HFFc6 (cell line): Measurements from ENCODE around the gene GPR151. TPM values are rescaled to one million over a fixed set of nuclear protein-coding genes. Genes with fewer than 3 reads are reported as not detected.

Experiments
- DNase-seq: peaks from one replicate; pipeline ENCODE4 v3.0.0-alpha.2; 2018
- H3K27ac Mint-ChIP-seq: 2 replicates; pipeline ENCODE4 v1.8.0; 2020; ENCODE audit warnings: mild to moderate bottlenecking, mixed read lengths
- H3K27me3 Mint-ChIP-seq: 2 replicates; pipeline ENCODE4 v1.8.0; 2021; ENCODE audit warnings: mild to moderate bottlenecking, moderate library complexity, mixed read lengths; ENCODE audit not compliant: insufficient read depth
- H3K36me3 Mint-ChIP-seq: 2 replicates; pipeline ENCODE4 v1.8.0; 2021; ENCODE audit warnings: low read depth, mixed read lengths
- H3K4me1 Mint-ChIP-seq: 2 replicates; pipeline ENCODE4 v1.8.0; 2020; ENCODE audit warnings: low read depth, mixed read lengths
- H3K4me3 Mint-ChIP-seq: 2 replicates; pipeline ENCODE4 v1.8.0; 2020; ENCODE audit warnings: mild to moderate bottlenecking, moderate library complexity, mixed read lengths
- H3K9me3 Mint-ChIP-seq: 2 replicates; pipeline ENCODE4 v1.8.0; 2020; ENCODE audit warnings: mild to moderate bottlenecking, mixed read lengths
- total RNA-seq, 6 experiments: library from RNA; stranded (reverse); fragmentation: NEBNext Ultra II Directional; extraction: Animal tissue kit (Norgen Biotek cat#: 25700); gene quantifications; 2 replicates in 1 of 6; 3 replicates in 5 of 6; pipeline ENCODE4 v1.2.3, GENCODE V29; 2021
- TF ChIP-seq, protein P1 (sequence below): fragments of 200-600 bp; sonication (generic); IDR thresholded peaks from 2 replicates; pipeline ENCODE4 v1.5.0; 2021; ENCODE audit warnings: antibody characterized with exemption, mild to moderate bottlenecking

The GPR151 gene
- total RNA-seq, 6 experiments from 2014 or later = not detected

DNA sequence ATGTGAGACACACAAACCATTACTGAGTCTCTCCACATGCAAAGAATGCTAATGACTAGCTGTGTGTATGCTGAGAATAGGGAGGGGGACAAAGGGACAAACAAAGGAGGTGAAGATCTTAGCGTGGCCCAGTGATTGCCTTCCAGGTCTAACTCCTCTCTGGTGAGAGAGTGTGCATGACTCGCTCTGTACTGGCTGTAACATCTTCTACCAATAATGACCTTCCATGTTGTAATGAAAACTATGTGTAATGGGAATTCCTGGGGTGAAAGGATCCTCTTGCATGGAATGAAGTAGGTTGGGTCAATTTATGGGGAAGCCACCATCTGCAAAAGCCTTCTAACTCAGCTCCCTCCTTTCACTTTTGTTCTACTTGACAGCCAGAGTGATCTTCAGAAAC, 24.4 kb upstream of the GPR151 start:
- Mint-ChIP-seq H3K27me3 (peaks cover 11% of the 10 kb centered on the region), H3K9me3 (no peaks in the 10 kb centered on the region), H3K4me1 (no peaks in the 10 kb centered on the region), H3K36me3 (no peaks in the 10 kb centered on the region), H3K27ac (no peak overlapping the region), H3K4me3 (no peak overlapping the region)
- DNase-seq = peak; percentile 30
- TF ChIP-seq, protein P1, sequence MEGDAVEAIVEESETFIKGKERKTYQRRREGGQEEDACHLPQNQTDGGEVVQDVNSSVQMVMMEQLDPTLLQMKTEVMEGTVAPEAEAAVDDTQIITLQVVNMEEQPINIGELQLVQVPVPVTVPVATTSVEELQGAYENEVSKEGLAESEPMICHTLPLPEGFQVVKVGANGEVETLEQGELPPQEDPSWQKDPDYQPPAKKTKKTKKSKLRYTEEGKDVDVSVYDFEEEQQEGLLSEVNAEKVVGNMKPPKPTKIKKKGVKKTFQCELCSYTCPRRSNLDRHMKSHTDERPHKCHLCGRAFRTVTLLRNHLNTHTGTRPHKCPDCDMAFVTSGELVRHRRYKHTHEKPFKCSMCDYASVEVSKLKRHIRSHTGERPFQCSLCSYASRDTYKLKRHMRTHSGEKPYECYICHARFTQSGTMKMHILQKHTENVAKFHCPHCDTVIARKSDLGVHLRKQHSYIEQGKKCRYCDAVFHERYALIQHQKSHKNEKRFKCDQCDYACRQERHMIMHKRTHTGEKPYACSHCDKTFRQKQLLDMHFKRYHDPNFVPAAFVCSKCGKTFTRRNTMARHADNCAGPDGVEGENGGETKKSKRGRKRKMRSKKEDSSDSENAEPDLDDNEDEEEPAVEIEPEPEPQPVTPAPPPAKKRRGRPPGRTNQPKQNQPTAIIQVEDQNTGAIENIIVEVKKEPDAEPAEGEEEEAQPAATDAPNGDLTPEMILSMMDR = no peak

DNA sequence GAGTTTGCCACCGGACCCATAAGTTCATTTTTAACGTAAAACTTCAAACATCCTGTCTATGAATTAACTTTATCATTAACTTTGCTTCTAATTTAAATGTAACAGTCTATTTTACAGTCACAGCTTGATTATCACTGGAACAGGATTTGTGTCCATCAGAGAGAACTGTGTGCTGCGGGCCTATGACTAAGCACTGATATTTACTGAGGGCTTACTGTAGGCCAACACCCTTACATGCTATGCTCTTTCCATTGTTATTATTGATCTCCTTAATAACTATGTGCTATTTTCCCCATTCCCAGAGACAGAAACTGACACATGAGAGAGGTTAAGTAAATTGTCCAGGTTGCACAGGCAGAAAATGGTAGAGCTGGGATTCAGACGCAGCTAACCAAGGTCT, 24.0 kb upstream of the GPR151 start:
- no peak overlapping the region for H3K27ac Mint-ChIP-seq
- TF ChIP-seq, protein P1 = no peak
- no peak overlapping the region for H3K4me3 Mint-ChIP-seq
- H3K27me3 Mint-ChIP-seq = peaks cover 11% of the 10 kb centered on the region
- H3K4me1 Mint-ChIP-seq = no peaks in the 10 kb centered on the region
- no peaks in the 10 kb centered on the region for H3K36me3 Mint-ChIP-seq
- no peaks in the 10 kb centered on the region for H3K9me3 Mint-ChIP-seq
- no peak for DNase-seq

DNA sequence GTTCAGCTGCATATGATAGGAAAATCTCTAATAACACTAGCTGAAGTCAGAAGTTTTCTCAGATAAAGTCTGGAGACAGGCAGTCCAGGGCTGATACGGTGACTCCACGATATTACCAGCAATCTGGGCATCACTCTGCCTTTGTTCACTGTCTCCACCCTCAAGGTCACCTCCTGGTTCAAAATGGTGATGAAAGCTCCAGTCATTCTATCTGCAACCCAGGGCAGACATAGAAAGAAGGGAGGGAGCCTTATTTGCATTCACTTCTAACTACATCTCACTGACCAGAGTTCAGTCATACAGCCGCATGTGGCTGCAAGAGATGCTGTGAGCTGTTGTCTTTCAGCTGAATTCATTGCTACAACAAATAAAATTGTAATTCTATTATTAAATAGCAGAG, 22.4 kb upstream of the GPR151 start:
- DNase-seq = no peak
- Mint-ChIP-seq H3K4me1 (no peaks in the 10 kb centered on the region; the same call in 1 of the 2 replicates), H3K27me3 (peaks cover 11% of the 10 kb centered on the region), H3K36me3 (no peaks in the 10 kb centered on the region), H3K9me3 (no peaks in the 10 kb centered on the region), H3K27ac (no peak overlapping the region), H3K4me3 (no peak overlapping the region)
- TF ChIP-seq, protein P1 = no peak

DNA sequence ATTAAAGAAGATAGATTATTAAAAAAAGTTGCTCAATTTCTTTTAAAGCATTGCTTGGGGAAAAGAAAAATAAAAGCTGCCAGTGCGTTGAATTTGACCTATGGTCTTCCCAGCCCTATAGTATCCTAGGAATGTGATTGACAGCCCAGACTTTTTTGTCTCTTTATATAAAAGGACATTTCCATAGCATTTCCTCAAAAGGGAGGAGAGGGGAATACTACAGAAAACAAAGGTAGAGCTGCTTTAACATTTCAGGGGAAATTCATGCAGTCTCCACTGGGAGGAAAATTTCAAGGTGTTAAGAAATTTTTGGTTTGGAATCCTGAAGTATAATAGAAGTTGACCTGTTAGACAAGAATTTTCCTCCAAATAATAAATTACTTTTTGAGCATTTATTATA, 17.9 kb upstream of the GPR151 start:
- H3K4me3 Mint-ChIP-seq = no peak overlapping the region
- H3K27ac Mint-ChIP-seq = no peak overlapping the region
- H3K9me3 Mint-ChIP-seq = no peaks in the 10 kb centered on the region
- TF ChIP-seq, protein P1 = no peak
- peaks cover 7% of the 10 kb centered on the region for H3K27me3 Mint-ChIP-seq
- H3K4me1 Mint-ChIP-seq = no peaks in the 10 kb centered on the region; the same call in 1 of the 2 replicates
- no peaks in the 10 kb centered on the region for H3K36me3 Mint-ChIP-seq
- DNase-seq = no peak

DNA sequence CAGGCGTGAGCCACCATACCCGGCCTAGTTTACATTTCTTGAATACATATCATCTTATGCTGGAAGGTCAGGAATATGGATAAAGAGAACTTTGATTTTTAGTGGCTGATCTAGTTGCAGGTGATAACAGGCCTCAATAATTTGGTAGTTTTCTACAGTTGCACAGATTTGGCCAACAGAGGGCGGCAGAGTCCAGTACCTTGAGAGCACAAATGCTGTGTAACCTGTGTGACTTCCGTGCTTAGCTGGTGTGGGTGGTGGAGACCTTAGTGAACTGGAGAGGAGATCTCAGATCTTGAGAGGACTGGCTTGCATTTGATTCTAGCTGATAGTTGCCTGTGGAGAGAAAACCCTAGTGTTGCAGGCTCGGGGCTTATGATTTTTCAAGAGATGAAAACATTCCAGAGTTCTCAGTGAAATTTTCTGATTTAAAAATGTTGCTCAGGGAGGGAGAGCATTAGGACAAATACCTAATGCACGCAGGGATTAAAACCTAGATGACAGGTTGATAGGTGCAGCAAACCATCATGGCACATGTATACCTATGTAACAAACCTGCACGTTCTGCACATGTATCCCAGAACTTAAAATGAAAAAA, 17.4 kb upstream of the GPR151 start:
- Mint-ChIP-seq H3K36me3 (no peaks in the 10 kb centered on the region), H3K27me3 (peaks cover 8% of the 10 kb centered on the region), H3K4me1 (no peaks in the 10 kb centered on the region; the same call in 1 of the 2 replicates), H3K9me3 (no peaks in the 10 kb centered on the region), H3K4me3 (no peak overlapping the region), H3K27ac (no peak overlapping the region)
- TF ChIP-seq, protein P1 = peak; percentile 90
- DNase-seq = peak; percentile 51
